Karpas-422 (cell line): ENCODE results near the gene RGS2. TPM values are rescaled to one million over a fixed set of nuclear protein-coding genes. Genes with fewer than 3 reads are reported as not detected.

Experiments
- DNase-seq: peaks from one replicate; pipeline ENCODE4 v3.0.0-alpha.2; 2015
- H2AFZ ChIP-seq: fragments of 200-600 bp; sonication (generic); 2 replicates; pipeline ENCODE4 v1.6.1; 2014; ENCODE audit warnings: antibody characterized with exemption, low read length, mixed read lengths
- H3K27ac ChIP-seq: fragments of 200-600 bp; sonication (generic); 2 replicates; pipeline ENCODE4 v1.5.1; 2014; ENCODE audit warnings: mild to moderate bottlenecking, low read length, moderate library complexity
- H3K27me3 ChIP-seq: fragments of 200-600 bp; sonication (generic); 2 replicates; pipeline ENCODE4 v1.6.1; 2014; ENCODE audit warnings: low read length, mixed read lengths
- H3K36me3 ChIP-seq: fragments of 200-600 bp; sonication (generic); 2 replicates; pipeline ENCODE4 v1.6.1; 2014; ENCODE audit warnings: low read length, mixed read lengths; ENCODE audit not compliant: insufficient read depth
- H3K4me1 ChIP-seq: fragments of 200-600 bp; sonication (generic); 2 replicates; pipeline ENCODE4 v1.6.1; 2014; ENCODE audit warnings: mild to moderate bottlenecking, low read length, mixed read lengths
- H3K4me2 ChIP-seq: fragments of 200-600 bp; sonication (generic); 2 replicates; pipeline ENCODE4 v1.6.1; 2014; ENCODE audit warnings: low read length, low read depth, mild to moderate bottlenecking; ENCODE audit not compliant: poor library complexity, severe bottlenecking
- H3K4me3 ChIP-seq: fragments of 200-600 bp; sonication (generic); 2 replicates; pipeline ENCODE4 v1.5.1; 2014; ENCODE audit warnings: mild to moderate bottlenecking, antibody characterized with exemption, low read length, mixed read lengths
- H3K79me2 ChIP-seq: fragments of 200-600 bp; sonication (generic); 2 replicates; pipeline ENCODE4 v1.6.1; 2014; ENCODE audit warnings: mild to moderate bottlenecking, low read length, mixed read lengths
- H3K9ac ChIP-seq: fragments of 200-600 bp; sonication (generic); 2 replicates; pipeline ENCODE4 v1.6.0; 2014; ENCODE audit warnings: low read length
- H3K9me2 ChIP-seq: fragments of 200-600 bp; sonication (generic), shearing (Covaris generic); replicated peaks from 2 replicates; pipeline ENCODE4 v1.6.0; 2014; ENCODE audit warnings: mild to moderate bottlenecking, low read length, moderate library complexity; ENCODE audit not compliant: insufficient read depth
- H3K9me3 ChIP-seq: fragments of 300-700, 200-600 bp; sonication (generic); 2 replicates; pipeline ENCODE4 v1.6.1; 2014; ENCODE audit warnings: low read length, mixed read lengths
- H4K20me1 ChIP-seq: fragments of 200-600 bp; sonication (generic); 2 replicates; pipeline ENCODE4 v1.6.1; 2014; ENCODE audit warnings: mild to moderate bottlenecking, antibody characterized with exemption, low read length, low read depth; ENCODE audit not compliant: insufficient read depth
- total RNA-seq: library from RNA; depleted of rRNA; stranded (reverse); fragments of >200 nt; shearing (Covaris generic); gene quantifications from 2 replicates; pipeline ENCODE4 v1.2.3, GENCODE V29; 2014; ENCODE audit warnings: low replicate concordance

RGS2 gene
- total RNA-seq, 1 experiment from 2014 or later = 39.8 TPM

- H3K4me3 ChIP-seq = no peak overlapping the region
- H3K4me1 ChIP-seq = no peaks in the 10 kb centered on the region
- H3K9me2 ChIP-seq = no peaks in the 10 kb centered on the region
- no peak overlapping the region for H3K27ac ChIP-seq
- no peak overlapping the region for H3K9ac ChIP-seq
- H4K20me1 ChIP-seq = no peaks in the 10 kb centered on the region
- H3K79me2 ChIP-seq = no peaks in the 10 kb centered on the region
- no peak overlapping the region for H3K4me2 ChIP-seq
- no peak overlapping the region for H2AFZ ChIP-seq
- H3K9me3 ChIP-seq = no peaks in the 10 kb centered on the region
- no peaks in the 10 kb centered on the region for H3K36me3 ChIP-seq
- DNase-seq = no peak
- no peaks in the 10 kb centered on the region for H3K27me3 ChIP-seq
Observed at GRCh38 chr1:192787914-192788585, 20.8 kb upstream of the RGS2 start.

GRCh38 chr1:192789871-192790270, 19.0 kb upstream of the RGS2 start:
- Histone ChIP-seq H3K27me3 (no peaks in the 10 kb centered on the region), H2AFZ (no peak overlapping the region), H3K9me3 (no peaks in the 10 kb centered on the region), H3K79me2 (no peaks in the 10 kb centered on the region), H3K4me2 (no peak overlapping the region), H3K9ac (no peak overlapping the region), H3K4me1 (no peaks in the 10 kb centered on the region), H3K36me3 (no peaks in the 10 kb centered on the region), H3K4me3 (no peak overlapping the region), H4K20me1 (no peaks in the 10 kb centered on the region), H3K9me2 (no peaks in the 10 kb centered on the region), H3K27ac (no peak overlapping the region)
- no peak for DNase-seq

GRCh38 chr1:192792628-192793027, 16.2 kb upstream of the RGS2 start:
- Histone ChIP-seq H2AFZ (no peak overlapping the region), H3K79me2 (no peaks in the 10 kb centered on the region), H4K20me1 (no peaks in the 10 kb centered on the region), H3K27ac (no peak overlapping the region), H3K9me3 (no peaks in the 10 kb centered on the region), H3K9me2 (no peaks in the 10 kb centered on the region), H3K4me3 (no peak overlapping the region), H3K36me3 (no peaks in the 10 kb centered on the region), H3K4me2 (no peak overlapping the region), H3K9ac (no peak overlapping the region), H3K27me3 (no peaks in the 10 kb centered on the region), H3K4me1 (no peaks in the 10 kb centered on the region)
- no peak for DNase-seq

GRCh38 chr1:192793983-192794767, 14.7 kb upstream of the RGS2 start:
- Histone ChIP-seq H3K4me2 (no peak overlapping the region), H3K27me3 (no peaks in the 10 kb centered on the region), H3K9ac (no peak overlapping the region), H3K4me1 (no peaks in the 10 kb centered on the region), H3K4me3 (no peak overlapping the region), H3K36me3 (no peaks in the 10 kb centered on the region), H2AFZ (no peak overlapping the region), H3K9me2 (no peaks in the 10 kb centered on the region), H3K79me2 (no peaks in the 10 kb centered on the region), H4K20me1 (no peaks in the 10 kb centered on the region), H3K9me3 (no peaks in the 10 kb centered on the region), H3K27ac (no peak overlapping the region)
- DNase-seq = peak; percentile 28

GRCh38 chr1:192794768-192795035, 14.1 kb upstream of the RGS2 start:
- H3K9ac ChIP-seq = no peak overlapping the region
- H3K36me3 ChIP-seq = no peaks in the 10 kb centered on the region
- no peak overlapping the region for H3K4me3 ChIP-seq
- H2AFZ ChIP-seq = no peak overlapping the region
- DNase-seq = no peak
- no peak overlapping the region for H3K4me2 ChIP-seq
- no peaks in the 10 kb centered on the region for H3K79me2 ChIP-seq
- H3K4me1 ChIP-seq = no peaks in the 10 kb centered on the region
- no peaks in the 10 kb centered on the region for H3K27me3 ChIP-seq
- H3K27ac ChIP-seq = no peak overlapping the region
- H4K20me1 ChIP-seq = no peaks in the 10 kb centered on the region
- H3K9me2 ChIP-seq = no peaks in the 10 kb centered on the region
- no peaks in the 10 kb centered on the region for H3K9me3 ChIP-seq

GRCh38 chr1:192795916-192796618, 12.8 kb upstream of the RGS2 start:
- H3K9me2 ChIP-seq = no peaks in the 10 kb centered on the region
- no peaks in the 10 kb centered on the region for H3K4me1 ChIP-seq
- H3K9me3 ChIP-seq = no peaks in the 10 kb centered on the region
- peak; percentile 32 for DNase-seq
- no peaks in the 10 kb centered on the region for H3K36me3 ChIP-seq
- H2AFZ ChIP-seq = no peak overlapping the region
- no peaks in the 10 kb centered on the region for H3K79me2 ChIP-seq
- no peak overlapping the region for H3K9ac ChIP-seq
- H3K4me2 ChIP-seq = no peak overlapping the region
- H3K27me3 ChIP-seq = no peaks in the 10 kb centered on the region
- H3K27ac ChIP-seq = no peak overlapping the region
- no peak overlapping the region for H3K4me3 ChIP-seq
- H4K20me1 ChIP-seq = no peaks in the 10 kb centered on the region

GRCh38 chr1:192797143-192797542, 11.7 kb upstream of the RGS2 start:
- Histone ChIP-seq H3K9ac (no peak overlapping the region), H3K4me3 (no peak overlapping the region), H3K36me3 (no peaks in the 10 kb centered on the region), H3K27ac (no peak overlapping the region), H3K79me2 (no peaks in the 10 kb centered on the region), H3K9me2 (no peaks in the 10 kb centered on the region), H3K4me2 (no peak overlapping the region), H2AFZ (no peak overlapping the region), H4K20me1 (no peaks in the 10 kb centered on the region), H3K4me1 (no peaks in the 10 kb centered on the region), H3K27me3 (no peaks in the 10 kb centered on the region), H3K9me3 (no peaks in the 10 kb centered on the region)
- peak; percentile 27 for DNase-seq

- Histone ChIP-seq H4K20me1 (no peaks in the 10 kb centered on the region), H3K9me3 (no peaks in the 10 kb centered on the region), H3K27me3 (no peaks in the 10 kb centered on the region), H3K36me3 (no peaks in the 10 kb centered on the region), H3K79me2 (no peaks in the 10 kb centered on the region), H3K9me2 (no peaks in the 10 kb centered on the region), H3K4me3 (no peak overlapping the region), H2AFZ (no peak overlapping the region), H3K4me2 (no peak overlapping the region), H3K4me1 (no peaks in the 10 kb centered on the region), H3K27ac (no peak overlapping the region), H3K9ac (no peak overlapping the region)
- peak; percentile 9 for DNase-seq
Observed at GRCh38 chr1:192797891-192798290, 10.9 kb upstream of the RGS2 start.
